ENCODE results near the gene SH2D3A. TPM values are rescaled to one million over a fixed set of nuclear protein-coding genes. Genes with fewer than 3 reads are reported as not detected.

The SH2D3A gene
- total RNA-seq, 4 donors from 2014 or later = 52.4 to 77.2 (median 66.8) TPM

- peaks cover 30% of the 10 kb centered on the region for H3K27me3 ChIP-seq
- H3K36me3 ChIP-seq = no peaks in the 10 kb centered on the region
- TF ChIP-seq POLR2A (IDR thresholded peaks at IDR 0.05) (no peak), EP300 (IDR thresholded peaks at IDR 0.05) (no peak), CTCF (IDR thresholded peaks at IDR 0.05) (no peak), POLR2AphosphoS5 (IDR thresholded peaks at IDR 0.05) (no peak)
- no peak overlapping the region for H3K27ac ChIP-seq
- peaks cover 4% of the 10 kb centered on the region for H3K4me1 ChIP-seq
- 85% methylated on average over 26 of the region's 44 CpGs for WGBS
- no peak overlapping the region for H3K4me3 ChIP-seq
- DNase-seq (ENCODE audit: low spot score in 2 of 2) = no peak
- no peaks in the 10 kb centered on the region for H3K9me3 ChIP-seq
Observed at GRCh38 chr19:6707011-6707657, 60.1 kb downstream of the SH2D3A start.

- no peaks in the 10 kb centered on the region for H3K36me3 ChIP-seq
- H3K27me3 ChIP-seq = peaks cover 30% of the 10 kb centered on the region
- WGBS = 82% methylated on average over 3 of the region's 3 CpGs
- H3K4me3 ChIP-seq = no peak overlapping the region
- H3K27ac ChIP-seq = no peak overlapping the region
- DNase-seq (ENCODE audit: low spot score in 2 of 2) = no peak
- H3K4me1 ChIP-seq = peaks cover 4% of the 10 kb centered on the region
- TF ChIP-seq POLR2A (IDR thresholded peaks at IDR 0.05) (no peak), CTCF (IDR thresholded peaks at IDR 0.05) (no peak), POLR2AphosphoS5 (IDR thresholded peaks at IDR 0.05) (no peak), EP300 (IDR thresholded peaks at IDR 0.05) (no peak)
- H3K9me3 ChIP-seq = no peaks in the 10 kb centered on the region
Observed at GRCh38 chr19:6706633-6706958, 60.6 kb downstream of the SH2D3A start.

DNA sequence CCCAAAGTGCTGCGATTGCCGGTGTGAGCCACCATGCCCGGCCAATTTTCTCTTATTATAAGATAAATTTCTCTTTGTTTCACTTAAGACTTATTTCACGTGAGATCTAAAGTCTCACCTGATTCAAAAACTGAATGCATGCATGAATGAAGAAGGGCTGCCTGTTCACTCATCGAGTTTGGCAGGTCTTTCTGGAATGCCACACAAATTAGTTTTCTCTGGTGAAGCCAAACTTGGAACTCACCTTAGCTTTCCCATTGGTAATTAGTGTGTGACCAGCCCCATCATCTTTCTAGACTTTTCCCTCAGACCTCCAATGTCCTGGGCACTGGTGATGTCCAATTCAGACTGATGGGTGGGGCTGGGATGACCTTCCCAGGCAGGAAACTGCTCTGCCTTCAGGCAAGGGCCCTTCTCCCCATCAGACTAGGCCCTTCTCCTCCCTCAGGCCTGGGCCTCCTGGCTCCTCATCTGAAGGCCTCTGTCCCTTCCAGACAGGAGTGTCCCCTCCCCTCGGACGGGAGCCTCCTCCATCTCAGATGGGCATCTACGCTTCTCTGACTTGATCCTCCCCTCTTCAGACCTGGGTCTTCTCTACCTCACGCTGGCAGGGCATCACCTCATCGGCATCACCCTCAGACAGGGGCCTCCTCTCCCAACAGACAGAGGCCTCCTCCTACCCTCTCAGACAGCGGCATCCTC is 61.2 kb downstream of the SH2D3A start:
- no peaks in the 10 kb centered on the region for H3K36me3 ChIP-seq
- no peaks in the 10 kb centered on the region for H3K9me3 ChIP-seq
- DNase-seq (ENCODE audit: low spot score in 2 of 2) = no peak
- no peak overlapping the region for H3K27ac ChIP-seq
- H3K4me1 ChIP-seq = peaks cover 4% of the 10 kb centered on the region
- 72% methylated on average over 11 of the region's 11 CpGs for WGBS
- no peak overlapping the region for H3K4me3 ChIP-seq
- peaks cover 29% of the 10 kb centered on the region for H3K27me3 ChIP-seq
- no peak for TF ChIP-seq POLR2A (IDR thresholded peaks at IDR 0.05)

Other genes with a start within 250 kb of the SH2D3A start
- 1 to 10 TPM; 1.0 to 2.9 (median 1.7) TPM for gene TNFSF9, start 236.4 kb downstream of the SH2D3A start, total RNA-seq
- under 1 TPM in 1 of 4 donors, not detected in 3; 0.97 TPM for gene CD70, start 176.3 kb downstream of the SH2D3A start, total RNA-seq
- not detected for gene TNFSF14, start 97.3 kb downstream of the SH2D3A start, total RNA-seq
- 100 to 1,000 TPM in 2 of 4 donors, 10 to 100 TPM in 2; 55.3 to 109 (median 86.8) TPM for gene C3, start 46.8 kb downstream of the SH2D3A start, total RNA-seq
- 10 to 100 TPM; 52.9 to 72.7 (median 60.7) TPM for gene GPR108, start 29.9 kb downstream of the SH2D3A start, total RNA-seq
- gene TRIP10, start 27.8 kb downstream of the SH2D3A start, total RNA-seq = 10 to 100 TPM; 25.5 to 80.7 (median 40.5) TPM
- 1 to 10 TPM; 1.1 to 3.1 (median 1.2) TPM for gene VAV1, start 5.3 kb upstream of the SH2D3A start, total RNA-seq
- not detected for gene ADGRE1, start 120.1 kb upstream of the SH2D3A start, total RNA-seq